Endothelial cell of umbilical vein (primary cell): Measurements from ENCODE around the gene CMTM3. TPM values are rescaled to one million over a fixed set of nuclear protein-coding genes. Genes with fewer than 3 reads are reported as not detected.

Experiments
- BruUV-seq: library from RNA; stranded (reverse); fragments of 400-500 nt; replicated peaks from 2 replicates; lab custom pipeline; 2021; lab: Mats Ljungman, UMichigan
- CTCF ChIA-PET: fragments of 300-600, 350-600 bp; sonication (Branson Sonifier 250); formaldehyde crosslinking; loops from one replicate; lab custom pipeline; 2021; ENCODE audit warnings: antibody characterized with exemption, inconsistent platforms; lab: Charles Lee
- POLR2A ChIA-PET: fragments of 300-600, 350-600 bp; sonication (Branson Sonifier 250); formaldehyde crosslinking; loops from one replicate; lab custom pipeline; 2021; ENCODE audit warnings: antibody characterized with exemption, inconsistent platforms; lab: Charles Lee
- DNase-seq: peaks from one replicate; pipeline ENCODE4 v3.0.0-alpha.2; 2011; ENCODE audit warnings: low read depth, low spot score
- FAIRE-seq: peaks from 2 replicates; lab custom pipeline; 2011; peaks lifted over from hg19 to GRCh38; lab: Jason Lieb, UNC
- H2AFZ ChIP-seq: 2 replicates; pipeline ENCODE4 v1.6.0; 2012; ENCODE audit warnings: low read depth, low read length, control low read depth, inconsistent platforms
- H3K27ac ChIP-seq: 2 replicates; pipeline ENCODE4 v1.5.1; 2011; ENCODE audit warnings: low read depth, mild to moderate bottlenecking, control low read depth, low read length, moderate library complexity; ENCODE audit not compliant: insufficient read depth
- H3K27me3 ChIP-seq, 2 experiments: 2 replicates each; pipeline versions ENCODE4 v1.6.0 to v1.6.1; 2011; ENCODE audit warnings: low read length in 2 of 2, mixed read lengths in 1 of 2; ENCODE audit not compliant: control insufficient read depth in 2 of 2, insufficient read depth in 2 of 2
- H3K36me3 ChIP-seq, 2 experiments: 2 replicates in 1 of 2; 3 replicates in 1 of 2; pipeline ENCODE4 v1.5.1; 2011; ENCODE audit warnings: low read length in 2 of 2, mild to moderate bottlenecking in 1 of 2, moderate library complexity in 1 of 2; ENCODE audit not compliant: control insufficient read depth in 2 of 2, insufficient read depth in 2 of 2; ENCODE audit errors: extremely low read depth in 1 of 2
- H3K4me1 ChIP-seq: 3 replicates; pipeline ENCODE4 v1.5.1; 2011; ENCODE audit warnings: mild to moderate bottlenecking, low read length; ENCODE audit not compliant: control insufficient read depth, insufficient read depth; ENCODE audit errors: extremely low read depth
- H3K4me2 ChIP-seq: 2 replicates; pipeline ENCODE4 v1.6.1; 2011; ENCODE audit warnings: low read length, control low read depth, mixed read lengths; ENCODE audit not compliant: insufficient read depth
- H3K4me3 ChIP-seq, 3 experiments: fragments of 200-600 bp in 1 of 3; sonication (generic), shearing (Covaris generic) in 1 of 3; replicated peaks in 1 of 3; 2 replicates each; pipeline ENCODE4 v1.5.1; 2011 to 2016; ENCODE audit warnings: control low read depth in 3 of 3, low read length in 3 of 3, mild to moderate bottlenecking in 2 of 3, inconsistent platforms in 1 of 3, low read depth in 1 of 3, moderate library complexity in 1 of 3; ENCODE audit not compliant: insufficient read depth in 1 of 3
- H3K79me2 ChIP-seq: 2 replicates; pipeline ENCODE4 v1.6.0; 2012; ENCODE audit warnings: low read length, inconsistent platforms; ENCODE audit not compliant: control insufficient read depth, insufficient read depth
- H3K9ac ChIP-seq: replicated peaks from 2 replicates; pipeline ENCODE3; 2011; ENCODE audit warnings: low read length, control low read depth; ENCODE audit not compliant: insufficient read depth; ENCODE audit errors: extremely low read depth
- H3K9me1 ChIP-seq: replicated peaks from 3 replicates; pipeline ENCODE4 v1.6.0; 2011; ENCODE audit warnings: mild to moderate bottlenecking, low read length; ENCODE audit not compliant: control insufficient read depth, insufficient read depth; ENCODE audit errors: extremely low read depth
- H3K9me3 ChIP-seq: replicated peaks from 2 replicates; pipeline ENCODE4 v1.5.1; 2012; ENCODE audit warnings: low read length, inconsistent platforms; ENCODE audit not compliant: control insufficient read depth, insufficient read depth
- H4K20me1 ChIP-seq: replicated peaks from 2 replicates; pipeline ENCODE3; 2011; ENCODE audit warnings: mild to moderate bottlenecking, low read length; ENCODE audit not compliant: control insufficient read depth, insufficient read depth; ENCODE audit errors: extremely low read depth
- FOS ChIP-seq: IDR thresholded peaks from 2 replicates; pipeline ENCODE4 v1.6.1; 2011; ENCODE audit warnings: mild to moderate bottlenecking, low read length, moderate library complexity, borderline replicate concordance; ENCODE audit not compliant: insufficient read depth
- GATA2 ChIP-seq: IDR thresholded peaks from 2 replicates; pipeline ENCODE4 v1.7.0; 2011; ENCODE audit warnings: low read depth, mild to moderate bottlenecking, moderate library complexity, mixed read lengths, low read length; ENCODE audit not compliant: insufficient read length, insufficient read depth
- JUN ChIP-seq: IDR thresholded peaks from 2 replicates; pipeline ENCODE4 v1.6.1; 2011; ENCODE audit warnings: borderline replicate concordance, low read depth; ENCODE audit not compliant: insufficient read length, insufficient read depth
- MYC ChIP-seq: IDR thresholded peaks from one replicate; pipeline ENCODE4 v1.6.1; 2011; ENCODE audit warnings: mild to moderate bottlenecking, low read depth, low read length
- POLR2A ChIP-seq: IDR thresholded peaks from 2 replicates; pipeline ENCODE4 v1.6.1; 2012; ENCODE audit warnings: low read depth, mild to moderate bottlenecking, control low read depth, low read length
- POLR2AphosphoS5 ChIP-seq: IDR thresholded peaks from 2 replicates; pipeline ENCODE4 v1.6.1; 2012; ENCODE audit warnings: low read depth, mild to moderate bottlenecking, control low read depth, low read length, moderate library complexity; ENCODE audit not compliant: insufficient read depth
- dilution Hi-C: fragments of 300-500 bp; cut with MboI; formaldehyde crosslinking; loops from one replicate; pipeline ENCODE4 v1.15.0; 2019; ENCODE audit warnings: low sequenced_read_pairs; ENCODE audit not compliant: extremely low pct_ligation_motif_present
- intact Hi-C: fragments of 100-400 bp; cut with micrococcal nuclease; formaldehyde crosslinking; loops from one replicate; pipeline ENCODE4 v1.10.0; 2022
- polyA plus RNA-seq, 4 experiments: library from polyadenylated mRNA; depleted of rRNA in 3 of 4; stranded (reverse) in 3 of 4; unstranded in 1 of 4; fragments of >200 nt; gene quantifications; 2 replicates each; pipeline versions ENCODE4 v1.2.1 to v1.2.3, GENCODE V29; 2011 to 2012; ENCODE audit warnings: missing spikeins in 1 of 4
- total RNA-seq: library from RNA; stranded (reverse); gene quantifications from 2 replicates; pipeline ENCODE4 v1.2.3, GENCODE V29; 2021
- TF ChIP-seq, protein P1 (sequence below): IDR thresholded peaks from 2 replicates; pipeline ENCODE4 v1.6.1; 2011; ENCODE audit not compliant: insufficient read depth, insufficient read length

Gene CMTM3
- total and polyA plus RNA-seq, 2 donors (not counting 3 experiments of a cell fraction or from before 2014, with no cell fraction given), result 83.6 to 86.2 TPM

DNA sequence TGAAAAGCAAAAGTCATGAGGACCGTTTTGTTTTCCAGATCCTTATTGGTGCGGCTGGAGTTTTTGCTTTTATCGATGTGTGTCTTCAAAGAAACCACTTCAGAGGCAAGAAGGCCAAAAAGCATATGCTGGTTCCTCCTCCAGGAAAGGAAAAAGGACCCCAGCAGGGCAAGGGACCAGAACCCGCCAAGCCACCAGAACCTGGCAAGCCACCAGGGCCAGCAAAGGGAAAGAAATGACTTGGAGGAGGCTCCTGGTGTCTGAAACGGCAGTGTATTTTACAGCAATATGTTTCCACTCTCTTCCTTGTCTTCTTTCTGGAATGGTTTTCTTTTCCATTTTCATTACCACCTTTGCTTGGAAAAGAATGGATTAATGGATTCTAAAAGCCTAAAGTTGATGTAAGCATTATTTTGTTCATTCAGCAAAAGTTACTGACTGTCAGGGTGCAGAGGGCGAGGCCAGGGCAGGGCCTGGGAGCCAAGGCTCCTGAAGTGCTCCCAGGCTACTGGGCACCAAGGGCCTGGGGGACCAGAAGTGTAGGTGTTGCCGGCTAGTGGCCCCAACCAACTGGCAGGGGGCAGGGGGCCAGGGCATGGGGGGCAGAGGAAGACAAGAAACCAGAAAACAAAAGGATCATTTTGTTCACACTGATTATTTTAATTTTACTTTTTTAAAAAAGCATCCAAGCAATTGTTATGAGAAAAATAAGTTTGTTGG is 16.5 kb upstream of the CMTM3 start:
- Histone ChIP-seq H3K79me2 (no peaks in the 10 kb centered on the region), H3K4me2 (no peak overlapping the region), H3K27me3 (no peaks in the 10 kb centered on the region), H3K4me3 (no peak overlapping the region), H3K9me1 (no peaks in the 10 kb centered on the region), H3K4me1 (peaks cover 7% of the 10 kb centered on the region), H3K27ac (no peak overlapping the region), H4K20me1 (no peaks in the 10 kb centered on the region), H3K36me3 (no peaks in the 10 kb centered on the region), H3K9me3 (no peaks in the 10 kb centered on the region), H3K9ac (no peak overlapping the region), H2AFZ (no peak overlapping the region)
- FAIRE-seq, result no peak
- intact Hi-C loops, result loop anchor here (2.0 to 5.0 kb wide), 3 partner anchors 35 to 181 kb away; partner anchors contain the start of gene CKLF
- POLR2A ChIA-PET, result no interaction called here
- dilution Hi-C loops, result no loop called here
- no peak for TF ChIP-seq POLR2AphosphoS5
- TF ChIP-seq, protein P1, sequence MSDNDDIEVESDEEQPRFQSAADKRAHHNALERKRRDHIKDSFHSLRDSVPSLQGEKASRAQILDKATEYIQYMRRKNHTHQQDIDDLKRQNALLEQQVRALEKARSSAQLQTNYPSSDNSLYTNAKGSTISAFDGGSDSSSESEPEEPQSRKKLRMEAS, result no peak
- TF ChIP-seq MYC, result no peak
- no peak for TF ChIP-seq GATA2
- no peak for TF ChIP-seq FOS
- TF ChIP-seq POLR2A, result no peak
- TF ChIP-seq JUN, result no peak
- DNase-seq, result no peak
- no TSS peak for BruUV-seq
- CTCF ChIA-PET, result no interaction called here
